T-cell (primary cell): Measurements from ENCODE around the gene CACTIN. TPM values are rescaled to one million over a fixed set of nuclear protein-coding genes. Genes with fewer than 3 reads are reported as not detected.

Experiments
- ATAC-seq, 4 experiments: fragments of 200-7000 bp in 3 of 4; fragments of 150-1000 bp in 1 of 4; cut with Tn5 transposase; replicated peaks in 1 of 4; 1 replicate in 3 of 4; 2 replicates in 1 of 4; pipeline ENCODE4 v1.10.0; 2021; ENCODE audit warnings: moderate library complexity in 3 of 4, mild to moderate bottlenecking in 2 of 4, moderate number of reproducible peaks in 1 of 4
- CTCF ChIA-PET, 2 donors: fragments of 300-600 bp; sonication (Branson Sonifier 250); formaldehyde crosslinking; loops; one replicate each; lab custom pipeline; 2022; ENCODE audit warnings: antibody characterized with exemption in 2 of 2; lab: Charles Lee
- POLR2A ChIA-PET, 2 donors: fragments of 300-600 bp; sonication (Branson Sonifier 250); formaldehyde crosslinking; loops; one replicate each; lab custom pipeline; 2022; ENCODE audit warnings: antibody characterized with exemption in 2 of 2; lab: Charles Lee
- DNase-seq, 35 experiments: peaks; one replicate each; pipeline versions ENCODE4 v3.0.0 to v3.0.0-alpha.2; 2013 to 2023
- H3K27ac ChIP-seq: one replicate; pipeline ENCODE4 v1.5.1; 2013; ENCODE audit warnings: low read length
- H3K27me3 ChIP-seq, 2 experiments: replicated peaks in 1 of 2; 1 replicate in 1 of 2; 2 replicates in 1 of 2; pipeline versions ENCODE4 v1.6.1 to v1.7.0; 2013; ENCODE audit warnings: low read length in 1 of 2, mixed read lengths in 1 of 2; ENCODE audit not compliant: control insufficient read depth in 2 of 2, insufficient read depth in 2 of 2; ENCODE audit errors: extremely low read depth in 1 of 2
- H3K36me3 ChIP-seq, 2 donors: 1 replicate in 1 of 2; 2 replicates in 1 of 2; pipeline versions ENCODE4 v1.6.1 to v1.7.0; 2013; ENCODE audit warnings: low read length in 1 of 2; ENCODE audit not compliant: control insufficient read depth in 2 of 2, insufficient read depth in 1 of 2; ENCODE audit errors: extremely low read depth in 1 of 2
- H3K4me1 ChIP-seq, 2 experiments: 1 replicate in 1 of 2; 2 replicates in 1 of 2; pipeline versions ENCODE4 v1.6.1 to v1.7.0; 2013; ENCODE audit warnings: low read length in 2 of 2, mixed read lengths in 1 of 2; ENCODE audit not compliant: insufficient read depth in 2 of 2, control insufficient read depth in 1 of 2; ENCODE audit errors: extremely low read depth in 1 of 2
- H3K4me3 ChIP-seq, 2 donors: 1 replicate in 1 of 2; 2 replicates in 1 of 2; pipeline versions ENCODE4 v1.5.1 to v1.7.0; 2013; ENCODE audit warnings: mild to moderate bottlenecking in 2 of 2, low read length in 1 of 2, moderate library complexity in 1 of 2; ENCODE audit not compliant: control insufficient read depth in 1 of 2; ENCODE audit errors: extremely low read depth in 1 of 2
- H3K9me3 ChIP-seq: 2 replicates; pipeline ENCODE4 v1.7.0; 2013
- H3K27ac Mint-ChIP-seq, 2 donors: one replicate each; pipeline ENCODE4 v1.8.0; 2020 to 2021; ENCODE audit warnings: mild to moderate bottlenecking in 2 of 2, mixed read lengths in 2 of 2
- H3K27me3 Mint-ChIP-seq, 2 donors: one replicate each; pipeline ENCODE4 v1.8.0; 2021 to 2022; ENCODE audit warnings: mixed read lengths in 2 of 2
- H3K36me3 Mint-ChIP-seq: one replicate; pipeline ENCODE4 v1.8.0; 2021; ENCODE audit warnings: mixed read lengths
- H3K4me1 Mint-ChIP-seq, 3 donors: one replicate each; pipeline ENCODE4 v1.8.0; 2020 to 2022; ENCODE audit warnings: mixed read lengths in 3 of 3, mild to moderate bottlenecking in 1 of 3
- H3K4me3 Mint-ChIP-seq, 3 donors: one replicate each; pipeline ENCODE4 v1.8.0; 2020 to 2022; ENCODE audit warnings: mild to moderate bottlenecking in 3 of 3, mixed read lengths in 3 of 3, moderate library complexity in 3 of 3
- H3K9me3 Mint-ChIP-seq, 3 donors: one replicate each; pipeline ENCODE4 v1.8.0; 2020 to 2022; ENCODE audit warnings: mixed read lengths in 3 of 3
- WGBS: methylation state at CpG from one replicate; pipeline ENCODE4 v1.1.5; 2013; ENCODE audit warnings: missing lambda C conversion rate; ENCODE audit not compliant: insufficient coverage; 5-methylcytosine and 5-hydroxymethylcytosine counted together
- total RNA-seq, 35 experiments: library from RNA in 6 of 35; stranded (reverse) in 6 of 35; fragments of 120-200 nt in 1 of 35; gene quantifications; one replicate each; pipeline versions ENCODE4 v1.2.1 to v1.2.4 and lab custom pipeline; 2013 to 2026

CACTIN gene
- total RNA-seq, 5 donors from 2014 or later (not counting 1 experiment from before 2014, with no cell fraction given) = 25.9 to 59.0 (median 55.8) TPM

GRCh38 chr19:3661284-3662238 is 35.0 kb upstream of the CACTIN start:
- no peaks in the 10 kb centered on the region for H3K27me3 ChIP-seq
- peaks cover 0 to 8% of the 10 kb centered on the region in 2 experiments for H3K4me1 ChIP-seq
- Mint-ChIP-seq H3K9me3 (no peaks in the 10 kb centered on the region), H3K4me3 (no peak overlapping the region), H3K36me3 (peaks cover 26% of the 10 kb centered on the region), H3K27me3 (no peaks in the 10 kb centered on the region), H3K4me1 (peaks cover 6 to 8% (median 6%) of the 10 kb centered on the region in 3 donors), H3K27ac (no peak overlapping the region)
- ChIA-PET POLR2A (no interaction called here), CTCF (no interaction called here)
- H3K27ac ChIP-seq = no peak overlapping the region
- no peak overlapping the region for H3K4me3 ChIP-seq
- ATAC-seq = no peak
- H3K36me3 ChIP-seq = peaks cover 21 to 36% of the 10 kb centered on the region in 2 donors
- DNase-seq = no peak
- 94% methylated on average over 29 of the region's 34 CpGs for WGBS
- no peaks in the 10 kb centered on the region for H3K9me3 ChIP-seq

GRCh38 chr19:3660493-3661219 is 34.1 kb upstream of the CACTIN start:
- no peak overlapping the region for H3K4me3 ChIP-seq
- Mint-ChIP-seq H3K27ac (peak overlapping the region in 1 of 2 donors; percentile 1), H3K27me3 (no peaks in the 10 kb centered on the region), H3K36me3 (peaks cover 26% of the 10 kb centered on the region), H3K4me3 (no peak overlapping the region), H3K4me1 (peaks cover 0 to 1% (median 0%) of the 10 kb centered on the region in 3 donors), H3K9me3 (no peaks in the 10 kb centered on the region)
- peaks cover 28 to 40% of the 10 kb centered on the region in 2 donors for H3K36me3 ChIP-seq
- H3K27me3 ChIP-seq = no peaks in the 10 kb centered on the region
- no peaks in the 10 kb centered on the region for H3K9me3 ChIP-seq
- H3K27ac ChIP-seq = no peak overlapping the region
- POLR2A ChIA-PET = no interaction called here
- DNase-seq (no peak), ATAC-seq (no peak)
- peaks cover 0 to 2% of the 10 kb centered on the region in 2 experiments for H3K4me1 ChIP-seq
- 93% methylated on average over 15 of the region's 23 CpGs for WGBS
- CTCF ChIA-PET = no interaction called here

DNA sequence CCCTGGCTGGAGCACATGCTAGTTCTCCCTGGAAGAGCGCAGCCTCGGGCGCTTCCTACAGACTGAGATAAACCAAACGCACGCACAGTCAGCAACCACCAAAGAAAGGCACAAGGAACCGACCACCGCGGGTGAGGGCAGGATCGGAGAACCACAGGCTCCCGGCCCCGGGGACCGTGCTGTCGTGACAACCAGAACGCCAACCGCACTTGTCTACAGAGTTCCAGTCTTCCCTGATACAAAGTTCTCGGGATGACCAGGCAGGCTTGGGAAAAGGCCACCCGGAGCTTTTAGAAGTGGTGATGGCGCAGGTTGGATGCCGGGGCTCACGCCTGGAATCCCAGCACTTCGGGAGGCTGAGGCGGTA is 33.1 kb upstream of the CACTIN start:
- Mint-ChIP-seq H3K27ac (no peak overlapping the region), H3K4me3 (no peak overlapping the region), H3K9me3 (no peaks in the 10 kb centered on the region), H3K4me1 (peaks cover 0 to 1% (median 0%) of the 10 kb centered on the region in 3 donors), H3K27me3 (no peaks in the 10 kb centered on the region), H3K36me3 (peaks cover 26% of the 10 kb centered on the region)
- H3K4me1 ChIP-seq = no peaks in the 10 kb centered on the region
- POLR2A ChIA-PET = no interaction called here
- H3K36me3 ChIP-seq = peaks cover 30 to 40% of the 10 kb centered on the region in 2 donors
- DNase-seq (no peak), ATAC-seq (no peak)
- CTCF ChIA-PET = no interaction called here
- H3K9me3 ChIP-seq = no peaks in the 10 kb centered on the region
- H3K27ac ChIP-seq = no peak overlapping the region
- no peaks in the 10 kb centered on the region for H3K27me3 ChIP-seq
- 94% methylated on average over 19 of the region's 22 CpGs for WGBS
- no peak overlapping the region for H3K4me3 ChIP-seq

GRCh38 chr19:3658870-3659745 is 32.5 kb upstream of the CACTIN start:
- POLR2A ChIA-PET = no interaction called here
- DNase-seq = no peak
- H3K9me3 Mint-ChIP-seq = no peaks in the 10 kb centered on the region
- H3K36me3 ChIP-seq = peaks cover 30 to 40% of the 10 kb centered on the region in 2 donors
- CTCF ChIA-PET = no interaction called here
- H3K4me1 ChIP-seq = no peaks in the 10 kb centered on the region
- H3K27me3 Mint-ChIP-seq = no peaks in the 10 kb centered on the region
- no peak overlapping the region for H3K27ac ChIP-seq
- H3K9me3 ChIP-seq = no peaks in the 10 kb centered on the region
- no peak overlapping the region for H3K4me3 Mint-ChIP-seq
- H3K27me3 ChIP-seq = no peaks in the 10 kb centered on the region
- ATAC-seq = no peak
- H3K4me1 Mint-ChIP-seq = peaks cover 0 to 1% (median 0%) of the 10 kb centered on the region in 3 donors
- H3K27ac Mint-ChIP-seq = no peak overlapping the region
- peaks cover 26% of the 10 kb centered on the region for H3K36me3 Mint-ChIP-seq
- no peak overlapping the region for H3K4me3 ChIP-seq
- WGBS = 94% methylated on average over 32 of the region's 37 CpGs

DNA sequence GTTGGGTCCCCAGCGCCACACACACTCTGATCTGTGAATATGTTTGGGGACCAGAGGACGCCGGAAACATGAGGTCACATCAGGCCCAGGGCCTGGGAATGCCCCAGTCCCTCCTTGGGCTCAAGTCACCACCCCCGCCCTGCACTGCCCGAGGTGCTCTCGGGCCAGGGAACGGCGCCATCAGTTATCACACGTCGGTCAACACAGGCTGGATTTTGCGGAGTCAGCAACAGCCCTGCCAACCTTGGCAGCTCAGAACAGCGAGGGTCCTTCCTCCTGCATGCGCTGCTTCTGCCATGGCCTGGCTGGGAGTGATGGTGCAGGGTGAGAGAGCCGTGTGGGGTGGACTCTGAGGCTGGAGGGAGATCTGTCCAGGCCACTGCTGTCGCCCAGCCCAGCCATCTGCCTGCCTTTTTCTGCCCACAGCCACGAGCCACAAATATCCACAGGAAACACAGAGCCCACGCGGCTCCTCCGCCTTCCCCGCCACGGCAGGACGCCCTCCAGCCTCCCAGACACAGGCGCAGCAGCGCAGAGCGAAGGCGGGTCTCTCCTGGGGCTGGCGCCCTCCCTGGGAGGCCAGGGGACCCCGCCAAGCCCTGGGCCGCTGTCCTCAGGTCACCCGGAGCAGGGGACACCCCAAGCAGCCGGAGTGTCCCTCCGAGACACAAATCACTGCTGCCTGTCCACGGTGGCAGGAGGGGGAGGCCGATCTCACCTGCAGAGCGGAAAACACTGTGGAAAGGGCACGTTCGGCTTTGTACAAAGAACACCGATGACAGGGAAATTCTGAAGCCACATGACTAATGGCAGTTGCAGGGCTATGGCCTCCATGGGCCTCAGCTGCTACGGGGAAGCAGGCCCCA is 31.6 kb upstream of the CACTIN start:
- DNase-seq (no peak), ATAC-seq (no peak)
- no peaks in the 10 kb centered on the region for H3K27me3 ChIP-seq
- peaks cover 0 to 1% (median 0%) of the 10 kb centered on the region in 3 donors for H3K4me1 Mint-ChIP-seq
- POLR2A ChIA-PET = no interaction called here
- H3K27ac ChIP-seq = no peak overlapping the region
- peaks cover 23% of the 10 kb centered on the region for H3K36me3 Mint-ChIP-seq
- no peak overlapping the region for H3K27ac Mint-ChIP-seq
- H3K27me3 Mint-ChIP-seq = no peaks in the 10 kb centered on the region
- no peaks in the 10 kb centered on the region for H3K4me1 ChIP-seq
- WGBS = 91% methylated on average over 33 of the region's 39 CpGs
- peaks cover 26 to 35% of the 10 kb centered on the region in 2 donors for H3K36me3 ChIP-seq
- H3K4me3 ChIP-seq = no peak overlapping the region
- H3K4me3 Mint-ChIP-seq = no peak overlapping the region
- no peaks in the 10 kb centered on the region for H3K9me3 Mint-ChIP-seq
- H3K9me3 ChIP-seq = no peaks in the 10 kb centered on the region
- CTCF ChIA-PET = no interaction called here
